ENCODE data around the gene WFDC9.

WFDC9 gene

DNA sequence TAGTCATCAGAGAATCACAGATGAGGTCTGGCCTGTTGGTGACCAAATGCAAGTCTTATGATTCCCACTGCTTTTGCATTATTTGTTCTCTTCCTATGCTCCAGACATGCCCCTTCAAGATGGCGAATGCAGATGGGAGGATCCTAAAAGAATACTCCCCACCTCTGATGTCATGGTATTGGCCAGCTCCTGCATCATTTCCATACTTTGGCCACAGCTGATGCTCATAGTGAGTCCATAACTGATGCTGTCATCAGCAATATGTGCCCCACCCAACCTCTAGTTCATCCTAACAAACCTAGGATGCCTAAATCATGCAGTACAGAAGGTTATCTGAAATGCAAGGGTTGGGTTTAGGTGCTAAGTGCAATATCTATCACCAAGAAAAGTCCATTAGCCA is 5.4 kb upstream of the WFDC9 start:
- Histone ChIP-seq H3K27ac (replicated peaks; ENCODE audit: low read length) (no peak overlapping the region), H3K27me3 (ENCODE audit: control insufficient read depth in 3 of 3, insufficient read depth in 3 of 3, low read depth in 1 of 3, low read length in 3 of 3) (no peaks in the 10 kb centered on the region), H3K18ac (ENCODE audit: low read length) (no peak overlapping the region), H4K91ac (ENCODE audit: low read depth, low read length, poor library complexity) (no peak overlapping the region), H3K4me1 (ENCODE audit: control insufficient read depth in 2 of 2, insufficient read depth in 1 of 2, low read depth in 1 of 2, low read length in 2 of 2) (no peaks in the 10 kb centered on the region), H3K4me3 (ENCODE audit: low read length in 2 of 2) (no peak overlapping the region), H3K36me3 (replicated peaks in 1 of 2; ENCODE audit: control insufficient read depth in 2 of 2, insufficient read depth in 2 of 2, low read length in 2 of 2) (no peaks in the 10 kb centered on the region), H2BK15ac (ENCODE audit: low read length) (no peak overlapping the region), H3K79me1 (ENCODE audit: low read depth, low read length) (no peaks in the 10 kb centered on the region), H2AFZ (ENCODE audit: low read length) (no peak overlapping the region), H2BK5ac (ENCODE audit: low read length) (no peak overlapping the region), H3K23ac (ENCODE audit: low read depth, low read length, poor library complexity) (no peak overlapping the region), H4K8ac (ENCODE audit: low read depth, low read length) (no peak overlapping the region), H3K9ac (ENCODE audit: low read depth, low read length, poor library complexity) (no peak overlapping the region), H2BK12ac (ENCODE audit: low read length) (no peak overlapping the region), H2BK120ac (ENCODE audit: low read depth, low read length) (no peak overlapping the region), H3K4ac (ENCODE audit: low read length) (no peak overlapping the region), H3K4me2 (ENCODE audit: insufficient read depth, low read length, poor library complexity, severe bottlenecking) (no peak overlapping the region), H2AK5ac (ENCODE audit: low read depth, low read length) (no peak overlapping the region), H3K9me3 (replicated peaks in 1 of 2; ENCODE audit: control insufficient read depth in 2 of 2, insufficient read depth in 1 of 2, low read depth in 1 of 2, low read length in 2 of 2) (no peaks in the 10 kb centered on the region), H3K14ac (ENCODE audit: low read length) (no peak overlapping the region)
- DNase-seq (ENCODE audit: low spot score), result no peak
- WGBS, 2 donors (ENCODE audit: extremely low coverage in 2 of 2, insufficient read length in 2 of 2, insufficient replicate concordance in 1 of 2), result no CpG with 5 or more reads among the region's 1 CpG

DNA sequence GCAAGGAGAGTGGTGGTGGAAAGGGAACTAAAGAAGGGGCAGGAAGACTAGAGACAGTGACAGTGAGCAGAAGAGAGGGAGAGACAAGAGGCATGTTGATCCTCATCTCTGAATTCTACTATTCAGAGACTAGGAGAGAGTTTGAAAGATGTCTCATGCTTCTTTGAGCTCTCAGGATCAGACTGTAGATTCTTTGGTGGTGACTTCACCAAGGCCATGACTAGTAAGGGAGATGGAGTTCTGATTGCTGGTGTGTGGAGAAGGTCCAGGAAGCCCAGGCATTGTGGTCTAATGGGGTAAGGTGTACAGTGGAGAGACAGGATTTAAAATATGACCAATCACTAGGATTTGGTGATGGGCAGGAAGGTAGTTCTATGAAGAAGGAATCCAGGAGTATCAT is 713 bp downstream of the WFDC9 start:
- Histone ChIP-seq H3K4ac (ENCODE audit: low read length) (no peak overlapping the region), H3K14ac (ENCODE audit: low read length) (no peak overlapping the region), H3K79me1 (ENCODE audit: low read depth, low read length) (no peaks in the 10 kb centered on the region), H3K4me1 (ENCODE audit: control insufficient read depth in 2 of 2, insufficient read depth in 1 of 2, low read depth in 1 of 2, low read length in 2 of 2) (peaks cover 0 to 2% of the 10 kb centered on the region in 2 donors), H3K4me2 (ENCODE audit: insufficient read depth, low read length, poor library complexity, severe bottlenecking) (no peak overlapping the region), H3K9ac (ENCODE audit: low read depth, low read length, poor library complexity) (no peak overlapping the region), H3K36me3 (replicated peaks in 1 of 2; ENCODE audit: control insufficient read depth in 2 of 2, insufficient read depth in 2 of 2, low read length in 2 of 2) (no peaks in the 10 kb centered on the region), H3K4me3 (ENCODE audit: low read length in 2 of 2) (no peak overlapping the region), H2BK12ac (ENCODE audit: low read length) (no peak overlapping the region), H3K9me3 (replicated peaks in 1 of 2; ENCODE audit: control insufficient read depth in 2 of 2, insufficient read depth in 1 of 2, low read depth in 1 of 2, low read length in 2 of 2) (no peaks in the 10 kb centered on the region), H2AFZ (ENCODE audit: low read length) (no peak overlapping the region), H4K91ac (ENCODE audit: low read depth, low read length, poor library complexity) (no peak overlapping the region), H3K27ac (replicated peaks; ENCODE audit: low read length) (no peak overlapping the region), H4K8ac (ENCODE audit: low read depth, low read length) (no peak overlapping the region), H3K23ac (ENCODE audit: low read depth, low read length, poor library complexity) (no peak overlapping the region), H2BK5ac (ENCODE audit: low read length) (no peak overlapping the region), H2AK5ac (ENCODE audit: low read depth, low read length) (no peak overlapping the region), H3K27me3 (ENCODE audit: control insufficient read depth in 3 of 3, insufficient read depth in 3 of 3, low read depth in 1 of 3, low read length in 3 of 3) (peaks cover 0 to 3% (median 2%) of the 10 kb centered on the region in 3 experiments), H3K18ac (ENCODE audit: low read length) (no peak overlapping the region), H2BK15ac (ENCODE audit: low read length) (no peak overlapping the region), H2BK120ac (ENCODE audit: low read depth, low read length) (no peak overlapping the region)
- DNase-seq (ENCODE audit: low spot score), result no peak

DNA sequence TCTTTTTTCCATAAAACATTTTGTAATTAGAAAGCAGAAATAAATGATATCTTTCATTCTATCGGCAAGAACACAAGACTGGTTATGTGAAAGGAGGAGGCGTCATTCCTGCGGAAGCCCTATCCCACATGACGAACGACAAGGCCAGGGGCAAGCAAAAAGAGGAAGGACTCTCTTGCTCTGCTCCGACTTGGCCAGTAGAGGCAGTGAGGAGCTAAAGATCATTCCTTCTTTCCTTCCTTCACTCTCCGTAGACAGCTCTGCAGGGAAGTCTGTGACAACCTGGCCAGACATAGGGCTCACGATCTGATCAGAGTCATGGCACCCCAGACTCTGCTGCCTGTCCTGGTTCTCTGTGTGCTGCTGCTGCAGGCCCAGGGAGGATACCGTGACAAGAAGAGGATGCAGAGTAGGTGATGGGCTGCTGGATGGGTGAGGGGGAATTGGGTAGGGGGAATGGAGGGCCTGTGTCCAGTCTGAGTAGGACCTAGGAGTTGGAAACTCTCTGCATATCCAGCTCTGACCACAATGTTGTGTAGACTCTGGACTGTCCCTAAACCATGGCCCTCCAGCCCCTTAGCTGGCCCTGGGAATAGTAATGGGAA is 1.5 kb downstream of the WFDC9 start, which contains the start of gene WFDC10A:
WFDC10A (plus strand) TSS at position 244 of the 605 bp plus-strand sequence; CDS start at position 319, 75 bp downstream.
- peaks cover 0 to 3% (median 2%) of the 10 kb centered on the region in 3 experiments for H3K27me3 ChIP-seq (ENCODE audit: control insufficient read depth in 3 of 3, insufficient read depth in 3 of 3, low read depth in 1 of 3, low read length in 3 of 3)
- H3K23ac ChIP-seq (ENCODE audit: low read depth, low read length, poor library complexity), result no peak within 1 kb of the TSS
- peaks cover 0 to 2% of the 10 kb centered on the region in 2 donors for H3K4me1 ChIP-seq (ENCODE audit: control insufficient read depth in 2 of 2, insufficient read depth in 1 of 2, low read depth in 1 of 2, low read length in 2 of 2)
- no peak within 1 kb of the TSS for H3K4me3 ChIP-seq (ENCODE audit: low read length in 2 of 2)
- peak; percentile 21 for DNase-seq (ENCODE audit: low spot score)
- peak within 1 kb of the TSS; percentile 13 for H2AFZ ChIP-seq (ENCODE audit: low read length)
- WGBS, 2 donors (ENCODE audit: extremely low coverage in 2 of 2, insufficient read length in 2 of 2, insufficient replicate concordance in 1 of 2), result no CpG with 5 or more reads among the region's 9 CpGs
- H3K79me1 ChIP-seq (ENCODE audit: low read depth, low read length), result no peaks in the 10 kb centered on the region
- H3K18ac ChIP-seq (ENCODE audit: low read length), result no peak within 1 kb of the TSS
- H3K4ac ChIP-seq (ENCODE audit: low read length), result no peak within 1 kb of the TSS
- no peak within 1 kb of the TSS for H3K9ac ChIP-seq (ENCODE audit: low read depth, low read length, poor library complexity)
- H2BK5ac ChIP-seq (ENCODE audit: low read length), result no peak within 1 kb of the TSS
- no peak within 1 kb of the TSS for H2AK5ac ChIP-seq (ENCODE audit: low read depth, low read length)
- no peak within 1 kb of the TSS for H3K27ac ChIP-seq (replicated peaks; ENCODE audit: low read length)
- H3K36me3 ChIP-seq (replicated peaks in 1 of 2; ENCODE audit: control insufficient read depth in 2 of 2, insufficient read depth in 2 of 2, low read length in 2 of 2), result no peaks in the 10 kb centered on the region
- no peak within 1 kb of the TSS for H2BK12ac ChIP-seq (ENCODE audit: low read length)
- H3K9me3 ChIP-seq (replicated peaks in 1 of 2; ENCODE audit: control insufficient read depth in 2 of 2, insufficient read depth in 1 of 2, low read depth in 1 of 2, low read length in 2 of 2), result no peaks in the 10 kb centered on the region
- no peak within 1 kb of the TSS for H2BK120ac ChIP-seq (ENCODE audit: low read depth, low read length)
- no peak within 1 kb of the TSS for H3K14ac ChIP-seq (ENCODE audit: low read length)
- no peak within 1 kb of the TSS for H3K4me2 ChIP-seq (ENCODE audit: insufficient read depth, low read length, poor library complexity, severe bottlenecking)
- H2BK15ac ChIP-seq (ENCODE audit: low read length), result no peak within 1 kb of the TSS
- no peak within 1 kb of the TSS for H4K8ac ChIP-seq (ENCODE audit: low read depth, low read length)
- no peak within 1 kb of the TSS for H4K91ac ChIP-seq (ENCODE audit: low read depth, low read length, poor library complexity)

DNA sequence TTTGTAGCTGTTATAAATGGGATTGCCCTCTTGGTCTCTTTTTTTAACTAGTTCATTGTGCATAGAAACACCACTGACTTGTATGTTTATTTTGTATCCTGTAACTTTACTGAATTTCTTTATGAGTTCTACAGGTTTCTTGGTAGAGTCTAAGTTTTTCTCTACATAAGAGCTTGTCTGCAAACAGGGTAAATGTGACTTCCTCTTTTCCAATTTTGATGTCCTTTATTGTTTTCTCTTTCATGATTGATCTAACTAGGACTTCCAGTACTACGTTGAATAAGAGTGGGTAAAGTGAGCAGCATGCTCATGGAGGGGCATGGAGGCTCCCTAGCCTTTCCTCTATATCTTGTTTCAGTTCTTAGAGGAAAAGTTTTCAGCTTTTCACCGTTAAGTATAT is 4.5 kb downstream of the WFDC9 start:
- Histone ChIP-seq H2AFZ (ENCODE audit: low read length) (no peak overlapping the region), H4K8ac (ENCODE audit: low read depth, low read length) (no peak overlapping the region), H2BK120ac (ENCODE audit: low read depth, low read length) (no peak overlapping the region), H2BK12ac (ENCODE audit: low read length) (no peak overlapping the region), H3K9ac (ENCODE audit: low read depth, low read length, poor library complexity) (no peak overlapping the region), H3K4me2 (ENCODE audit: insufficient read depth, low read length, poor library complexity, severe bottlenecking) (no peak overlapping the region), H2AK5ac (ENCODE audit: low read depth, low read length) (no peak overlapping the region), H3K9me3 (replicated peaks in 1 of 2; ENCODE audit: control insufficient read depth in 2 of 2, insufficient read depth in 1 of 2, low read depth in 1 of 2, low read length in 2 of 2) (no peaks in the 10 kb centered on the region), H2BK15ac (ENCODE audit: low read length) (no peak overlapping the region), H2BK5ac (ENCODE audit: low read length) (no peak overlapping the region), H3K4me3 (ENCODE audit: low read length in 2 of 2) (no peak overlapping the region), H3K4me1 (ENCODE audit: control insufficient read depth in 2 of 2, insufficient read depth in 1 of 2, low read depth in 1 of 2, low read length in 2 of 2) (peaks cover 0 to 2% of the 10 kb centered on the region in 2 donors), H3K4ac (ENCODE audit: low read length) (no peak overlapping the region), H3K23ac (ENCODE audit: low read depth, low read length, poor library complexity) (no peak overlapping the region), H3K27ac (replicated peaks; ENCODE audit: low read length) (no peak overlapping the region), H3K18ac (ENCODE audit: low read length) (no peak overlapping the region), H3K14ac (ENCODE audit: low read length) (no peak overlapping the region), H4K91ac (ENCODE audit: low read depth, low read length, poor library complexity) (no peak overlapping the region), H3K27me3 (ENCODE audit: control insufficient read depth in 3 of 3, insufficient read depth in 3 of 3, low read depth in 1 of 3, low read length in 3 of 3) (peaks cover 0 to 3% (median 2%) of the 10 kb centered on the region in 3 experiments), H3K36me3 (replicated peaks in 1 of 2; ENCODE audit: control insufficient read depth in 2 of 2, insufficient read depth in 2 of 2, low read length in 2 of 2) (no peaks in the 10 kb centered on the region), H3K79me1 (ENCODE audit: low read depth, low read length) (no peaks in the 10 kb centered on the region)
- no peak for DNase-seq (ENCODE audit: low spot score)
- WGBS, 2 donors (ENCODE audit: extremely low coverage in 2 of 2, insufficient read length in 2 of 2, insufficient replicate concordance in 1 of 2), result no CpG with 5 or more reads among the region's 2 CpGs
